SH-SY5Y (cell line): ENCODE measurements around the gene CAPN15.

Experiments used
- GATA2 ChIP-seq: IDR thresholded peaks from 2 replicates; pipeline ENCODE4 v1.6.1; 2011; ENCODE audit warnings: mild to moderate bottlenecking, low read depth, low read length
- GATA3 ChIP-seq: IDR thresholded peaks from 2 replicates; pipeline ENCODE4 v1.6.1; 2011; ENCODE audit warnings: low read depth, mild to moderate bottlenecking, low read length, moderate library complexity

The CAPN15 gene

GRCh38 chr16:578232-578869 lies 50.8 kb downstream of the CAPN15 start:
- TF ChIP-seq GATA3 (no peak), GATA2 (no peak)

GRCh38 chr16:578870-579405 lies 51.4 kb downstream of the CAPN15 start:
- TF ChIP-seq GATA2 = no peak
- TF ChIP-seq GATA3 = no peak

- no peak for TF ChIP-seq GATA3
- TF ChIP-seq GATA2 = no peak
Measured at GRCh38 chr16:580141-580945, 52.8 kb downstream of the CAPN15 start.

- TF ChIP-seq GATA2 (no peak), GATA3 (no peak)
Measured at GRCh38 chr16:580946-581498, 53.5 kb downstream of the CAPN15 start.

GRCh38 chr16:582218-582613 lies 54.7 kb downstream of the CAPN15 start:
- TF ChIP-seq GATA2 (no peak), GATA3 (no peak)

- no peak for TF ChIP-seq GATA3
- TF ChIP-seq GATA2 = no peak
Measured at GRCh38 chr16:582614-583331, 55.3 kb downstream of the CAPN15 start.

GRCh38 chr16:583470-583814 lies 55.9 kb downstream of the CAPN15 start:
- no peak for TF ChIP-seq GATA2
- no peak for TF ChIP-seq GATA3

GRCh38 chr16:583815-584591 lies 56.5 kb downstream of the CAPN15 start:
- TF ChIP-seq GATA2 = no peak
- TF ChIP-seq GATA3 = no peak

GRCh38 chr16:585351-585750 lies 57.8 kb downstream of the CAPN15 start:
- TF ChIP-seq GATA2 (no peak), GATA3 (no peak)

GRCh38 chr16:586047-586644 lies 58.6 kb downstream of the CAPN15 start:
- TF ChIP-seq GATA2 = no peak
- no peak for TF ChIP-seq GATA3

GRCh38 chr16:586645-587590 lies 59.4 kb downstream of the CAPN15 start:
- TF ChIP-seq GATA2 (no peak), GATA3 (no peak)

GRCh38 chr16:588639-588888 lies 61.1 kb downstream of the CAPN15 start:
- TF ChIP-seq GATA2 = no peak
- no peak for TF ChIP-seq GATA3

- no peak for TF ChIP-seq GATA3
- no peak for TF ChIP-seq GATA2
Measured at GRCh38 chr16:588889-589657, 61.6 kb downstream of the CAPN15 start.
